ENCODE data around the gene PIP4K2A. TPM values are rescaled to one million over a fixed set of nuclear protein-coding genes. Genes with fewer than 3 reads are reported as not detected.

The PIP4K2A gene
- total and polyA plus RNA-seq, 2 of the 13 experiments (the other 11 are each of a cell fraction or from before 2014, with no cell fraction given), result 9.1 to 22.6 TPM

GRCh38 chr10:22673785-22674572 lies 40.4 kb downstream of the PIP4K2A start:
- intact Hi-C loops (cut with micrococcal nuclease; ENCODE audit: unreplicated experiment) (no loop called here), in situ Hi-C loops (cut with HindIII; ENCODE audit: extremely low pct_ligation_motif_present, low pct_unique_long_range_greater_than_20kb) (no loop called here)
- Histone ChIP-seq H3K27ac (ENCODE audit: extremely low read length, insufficient read depth, low read length) (no peak overlapping the region), H3K36me3 (replicated peaks in 1 of 2; ENCODE audit: control insufficient read depth in 1 of 2, insufficient read depth in 2 of 2, low read length in 2 of 2) (no peaks in the 10 kb centered on the region), H2AFZ (ENCODE audit: low read length) (no peak overlapping the region), H3K4me1 (ENCODE audit: insufficient read depth, low read length) (peaks cover 15% of the 10 kb centered on the region), H3K9me3 (ENCODE audit: low read length) (no peaks in the 10 kb centered on the region), H3K79me2 (ENCODE audit: insufficient read depth, low read length) (peaks cover 47% of the 10 kb centered on the region), H3K4me3 (replicated peaks in 1 of 3; ENCODE audit: insufficient read depth in 1 of 3, low read depth in 2 of 3, low read length in 3 of 3) (no peak overlapping the region), H4K20me1 (ENCODE audit: insufficient read depth, low read length) (no peaks in the 10 kb centered on the region), H3K27me3 (ENCODE audit: control insufficient read depth in 1 of 2, insufficient read depth in 2 of 2, low read length in 2 of 2) (no peaks in the 10 kb centered on the region), H3K9ac (ENCODE audit: insufficient read depth, low read depth, low read length) (no peak overlapping the region), H3K4me2 (ENCODE audit: low read depth, low read length) (no peak overlapping the region)
- no TSS peak for BruUV-seq (replicated peaks)
- TF ChIP-seq BORCS8-MEF2B (CRISPR knock-in tag; IDR thresholded peaks at IDR 0.05) (no peak), BRD4 (CRISPR knock-in tag; IDR thresholded peaks at IDR 0.05) (no peak), DNMT3B (CRISPR knock-in tag; conservative IDR thresholded peaks at IDR 0.05) (no peak), ZNF260 (CRISPR knock-in tag; IDR thresholded peaks at IDR 0.05; ENCODE audit: borderline replicate concordance, low read depth) (no peak), BCL3 (CRISPR knock-in tag; IDR thresholded peaks at IDR 0.05) (no peak), ZNF841 (CRISPR knock-in tag; IDR thresholded peaks at IDR 0.05; ENCODE audit: borderline replicate concordance) (no peak), CREB1 (IDR thresholded peaks at IDR 0.05) (no peak), CREB1 (CRISPR knock-in tag; IDR thresholded peaks at IDR 0.05) (no peak), ZNF343 (CRISPR knock-in tag; IDR thresholded peaks at IDR 0.05) (no peak), KLF16 (CRISPR knock-in tag; IDR thresholded peaks at IDR 0.05) (no peak), FOXC1 (CRISPR knock-in tag; IDR thresholded peaks at IDR 0.05; ENCODE audit: borderline replicate concordance) (no peak), ZNF580 (CRISPR knock-in tag; IDR thresholded peaks at IDR 0.05; ENCODE audit: borderline replicate concordance, low read depth) (no peak), MED1 (CRISPR knock-in tag; IDR thresholded peaks at IDR 0.05) (no peak), NKX3-1 (CRISPR knock-in tag; IDR thresholded peaks at IDR 0.05) (no peak), TEAD2 (CRISPR knock-in tag; IDR thresholded peaks at IDR 0.05) (no peak), SNAI1 (CRISPR knock-in tag; IDR thresholded peaks at IDR 0.05; ENCODE audit: borderline replicate concordance) (no peak)
- TF ChIP-seq, protein P1, sequence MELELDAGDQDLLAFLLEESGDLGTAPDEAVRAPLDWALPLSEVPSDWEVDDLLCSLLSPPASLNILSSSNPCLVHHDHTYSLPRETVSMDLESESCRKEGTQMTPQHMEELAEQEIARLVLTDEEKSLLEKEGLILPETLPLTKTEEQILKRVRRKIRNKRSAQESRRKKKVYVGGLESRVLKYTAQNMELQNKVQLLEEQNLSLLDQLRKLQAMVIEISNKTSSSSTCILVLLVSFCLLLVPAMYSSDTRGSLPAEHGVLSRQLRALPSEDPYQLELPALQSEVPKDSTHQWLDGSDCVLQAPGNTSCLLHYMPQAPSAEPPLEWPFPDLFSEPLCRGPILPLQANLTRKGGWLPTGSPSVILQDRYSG (CRISPR knock-in tag; IDR thresholded peaks at IDR 0.05), result no peak
- ATAC-seq (no peak), DNase-seq (ENCODE audit: low spot score) (no peak), FAIRE-seq (no peak)
- POLR2A ChIA-PET, result no interaction called here
- WGBS (ENCODE audit: low lambda C conversion rate), result 98% methylated on average over 2 of the region's 2 CpGs
- CTCF ChIA-PET (ENCODE audit: low intra/inter-chr PET ratio, low total read pairs), result no interaction called here
